A549 (cell line): ENCODE results near the gene CGN.

Experiments
- CBX8 ChIP-seq: fragments of 200-600 bp; sonication (generic); IDR thresholded peaks from 2 replicates; pipeline ENCODE4 v1.6.1; 2016
- CTCF ChIP-seq: fragments of >200 bp; sonication (Bioruptor Twin); formaldehyde crosslinking; IDR thresholded peaks from 3 replicates; pipeline ENCODE4 v1.5.1; 2016
- FOSL2 ChIP-seq, 2 experiments: fragments of 450-650 bp in 1 of 2; fragments of >200 bp in 1 of 2; sonication (Bioruptor Twin) in 1 of 2; formaldehyde crosslinking; IDR thresholded peaks; 2 replicates each; pipeline versions ENCODE4 v1.5.0 to v1.6.1; 2016 to 2020; ENCODE audit warnings: mild to moderate bottlenecking in 1 of 2, moderate library complexity in 1 of 2
- HDAC2 ChIP-seq: fragments of 200-600 bp; sonication (generic); IDR thresholded peaks from 2 replicates; pipeline ENCODE4 v1.6.1; 2016
- JUN ChIP-seq, 2 experiments: fragments of >200 bp; sonication (Bioruptor Twin); formaldehyde crosslinking; IDR thresholded peaks; 2 replicates in 1 of 2; 3 replicates in 1 of 2; pipeline ENCODE4 v1.6.1; 2016 to 2017
- MAZ ChIP-seq: fragments of 150-350 bp; IDR thresholded peaks from 2 replicates; pipeline ENCODE4 v1.6.1; 2014; ENCODE audit warnings: antibody characterized with exemption, low read depth, low read length, borderline replicate concordance
- POLR2A ChIP-seq: IDR thresholded peaks from 2 replicates; pipeline ENCODE4 v1.6.1; 2012; ENCODE audit warnings: mild to moderate bottlenecking, low read length
- RAD21 ChIP-seq, 2 experiments: fragments of >200 bp in 1 of 2; sonication (Bioruptor Twin) in 1 of 2; formaldehyde crosslinking in 1 of 2; IDR thresholded peaks in 1 of 2; conservative IDR thresholded peaks in 1 of 2; 2 replicates in 1 of 2; 3 replicates in 1 of 2; pipeline ENCODE4 v1.6.1; 2012 to 2018; ENCODE audit warnings: inconsistent platforms in 1 of 2
- RFX5 ChIP-seq: fragments of 450-650 bp; IDR thresholded peaks from 2 replicates; pipeline ENCODE4 v1.7.1; 2014; ENCODE audit warnings: antibody characterized with exemption, mild to moderate bottlenecking, moderate library complexity
- SMC3 ChIP-seq: fragments of >200 bp; sonication (Bioruptor Twin); formaldehyde crosslinking; IDR thresholded peaks from 3 replicates; pipeline ENCODE4 v1.6.1; 2018; ENCODE audit warnings: inconsistent platforms
- USF2 ChIP-seq: fragments of 450-650 bp; IDR thresholded peaks from 2 replicates; pipeline ENCODE4 v1.6.1; 2014; ENCODE audit warnings: antibody characterized with exemption
- TF ChIP-seq, protein P1 (sequence below): IDR thresholded peaks from 2 replicates; pipeline ENCODE4 v1.6.1; 2012
- TF ChIP-seq, protein P2 (sequence below): fragments of >200 bp; sonication (Bioruptor Twin); formaldehyde crosslinking; IDR thresholded peaks from 2 replicates; pipeline ENCODE4 v1.6.1; 2016
- TF ChIP-seq, protein P3 (sequence below): IDR thresholded peaks from 2 replicates; pipeline ENCODE4 v1.6.1; 2012

- TF ChIP-seq, protein P1, sequence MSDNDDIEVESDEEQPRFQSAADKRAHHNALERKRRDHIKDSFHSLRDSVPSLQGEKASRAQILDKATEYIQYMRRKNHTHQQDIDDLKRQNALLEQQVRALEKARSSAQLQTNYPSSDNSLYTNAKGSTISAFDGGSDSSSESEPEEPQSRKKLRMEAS: no peak
- TF ChIP-seq CTCF (no peak), FOSL2 (IDR thresholded peaks at IDR 0.05) (no peak), FOSL2 (CRISPR knock-in tag; IDR thresholded peaks at IDR 0.05) (no peak), HDAC2 (no peak), RAD21 (conservative IDR thresholded peaks at IDR 0.05 in 1 of 2, IDR thresholded peaks at IDR 0.05 in 1 of 2) (no peak), USF2 (no peak), POLR2A (no peak), SMC3 (no peak), MAZ (no peak), JUN (IDR thresholded peaks at IDR 0.05) (no peak), RFX5 (no peak), CBX8 (no peak)
- TF ChIP-seq, protein P2, sequence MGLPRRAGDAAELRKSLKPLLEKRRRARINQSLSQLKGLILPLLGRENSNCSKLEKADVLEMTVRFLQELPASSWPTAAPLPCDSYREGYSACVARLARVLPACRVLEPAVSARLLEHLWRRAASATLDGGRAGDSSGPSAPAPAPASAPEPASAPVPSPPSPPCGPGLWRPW: no peak
- TF ChIP-seq, protein P3, sequence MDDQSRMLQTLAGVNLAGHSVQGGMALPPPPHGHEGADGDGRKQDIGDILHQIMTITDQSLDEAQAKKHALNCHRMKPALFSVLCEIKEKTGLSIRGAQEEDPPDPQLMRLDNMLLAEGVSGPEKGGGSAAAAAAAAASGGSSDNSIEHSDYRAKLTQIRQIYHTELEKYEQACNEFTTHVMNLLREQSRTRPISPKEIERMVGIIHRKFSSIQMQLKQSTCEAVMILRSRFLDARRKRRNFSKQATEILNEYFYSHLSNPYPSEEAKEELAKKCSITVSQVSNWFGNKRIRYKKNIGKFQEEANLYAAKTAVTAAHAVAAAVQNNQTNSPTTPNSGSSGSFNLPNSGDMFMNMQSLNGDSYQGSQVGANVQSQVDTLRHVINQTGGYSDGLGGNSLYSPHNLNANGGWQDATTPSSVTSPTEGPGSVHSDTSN: no peak
Measured at GRCh38 chr1:151502035-151502700, 9.0 kb upstream of the CGN start.
